Loucy (cell line): ENCODE results near the gene EPAS1.

ENCODE experiments used
- EZH2phosphoT487 ChIP-seq: fragments of 200-600 bp; IDR thresholded peaks from 2 replicates; pipeline ENCODE4 v1.6.1; 2018; ENCODE audit warnings: antibody characterized with exemption, mild to moderate bottlenecking, moderate library complexity, borderline replicate concordance
- TF ChIP-seq, protein P1 (sequence below): fragments of 200-600 bp; sonication (generic); conservative IDR thresholded peaks from 2 replicates; pipeline ENCODE4 v1.5.1; 2014; ENCODE audit warnings: mild to moderate bottlenecking, antibody characterized with exemption, low read length

DNA sequence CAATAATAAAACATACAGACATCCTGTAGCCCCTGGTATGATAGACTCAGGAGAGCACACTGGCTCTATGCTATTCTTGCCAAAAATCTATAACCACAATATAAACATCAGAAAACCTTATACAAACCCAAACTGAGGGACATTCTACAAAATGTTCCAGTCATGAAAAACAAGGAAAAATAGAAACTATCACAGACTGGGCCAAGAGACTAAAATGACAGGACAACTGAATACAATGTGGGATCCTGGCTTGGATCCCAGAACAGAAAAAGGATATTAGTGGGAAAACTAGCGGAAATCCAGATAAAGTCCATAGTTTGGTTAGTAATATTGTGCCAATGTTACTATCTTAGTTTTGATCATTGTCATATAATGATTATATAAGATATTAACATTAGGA lies 29.6 kb upstream of the EPAS1 start:
- TF ChIP-seq, protein P1, sequence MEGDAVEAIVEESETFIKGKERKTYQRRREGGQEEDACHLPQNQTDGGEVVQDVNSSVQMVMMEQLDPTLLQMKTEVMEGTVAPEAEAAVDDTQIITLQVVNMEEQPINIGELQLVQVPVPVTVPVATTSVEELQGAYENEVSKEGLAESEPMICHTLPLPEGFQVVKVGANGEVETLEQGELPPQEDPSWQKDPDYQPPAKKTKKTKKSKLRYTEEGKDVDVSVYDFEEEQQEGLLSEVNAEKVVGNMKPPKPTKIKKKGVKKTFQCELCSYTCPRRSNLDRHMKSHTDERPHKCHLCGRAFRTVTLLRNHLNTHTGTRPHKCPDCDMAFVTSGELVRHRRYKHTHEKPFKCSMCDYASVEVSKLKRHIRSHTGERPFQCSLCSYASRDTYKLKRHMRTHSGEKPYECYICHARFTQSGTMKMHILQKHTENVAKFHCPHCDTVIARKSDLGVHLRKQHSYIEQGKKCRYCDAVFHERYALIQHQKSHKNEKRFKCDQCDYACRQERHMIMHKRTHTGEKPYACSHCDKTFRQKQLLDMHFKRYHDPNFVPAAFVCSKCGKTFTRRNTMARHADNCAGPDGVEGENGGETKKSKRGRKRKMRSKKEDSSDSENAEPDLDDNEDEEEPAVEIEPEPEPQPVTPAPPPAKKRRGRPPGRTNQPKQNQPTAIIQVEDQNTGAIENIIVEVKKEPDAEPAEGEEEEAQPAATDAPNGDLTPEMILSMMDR = no peak
- TF ChIP-seq EZH2phosphoT487 = no peak
